GM12891 (cell line): ENCODE results near the gene BATF3.

Experiments
- POLR2A ChIP-seq: IDR thresholded peaks from 2 replicates; pipeline ENCODE4 v1.6.1; 2011; ENCODE audit warnings: low read depth, low read length, control low read depth
- POLR2AphosphoS5 ChIP-seq: IDR thresholded peaks from 2 replicates; pipeline ENCODE4 v1.6.1; 2011; ENCODE audit warnings: low read depth, low read length, control low read depth
- SPI1 ChIP-seq: IDR thresholded peaks from 2 replicates; pipeline ENCODE4 v1.6.1; 2011; ENCODE audit warnings: low read depth, low read length, control low read depth
- TAF1 ChIP-seq: IDR thresholded peaks from 2 replicates; pipeline ENCODE4 v1.6.1; 2011; ENCODE audit warnings: low read depth, low read length, control low read depth

GRCh38 chr1:212644866-212645545 is 54.6 kb downstream of the BATF3 start:
- TF ChIP-seq POLR2AphosphoS5 (no peak), TAF1 (no peak), POLR2A (no peak), SPI1 (no peak)
